HG02759 (cell line): ENCODE data around the gene SPRY1.

ENCODE experiments used
- ATAC-seq: cut with Tn5 transposase; IDR thresholded peaks from one replicate; pipeline ENCODE4 v1.9.1; 2021; ENCODE audit warnings: mild to moderate bottlenecking, moderate library complexity; ENCODE audit not compliant: unreplicated experiment

The SPRY1 gene

GRCh38 chr4:123396307-123397143, at the start of gene SPRY1:
TSS of gene SPRY1 (plus strand) at chr4:123396795. CDS start at chr4:123401592, 4,797 bp downstream.
- peak; percentile 47 for ATAC-seq

GRCh38 chr4:123346951-123347350, 49.6 kb upstream of the SPRY1 start:
- no peak for ATAC-seq

GRCh38 chr4:123348946-123349345, 47.6 kb upstream of the SPRY1 start:
- ATAC-seq, result no peak

GRCh38 chr4:123349421-123350190, 47.0 kb upstream of the SPRY1 start:
- no peak for ATAC-seq

- no peak for ATAC-seq
These were observed 46.4 kb upstream of the SPRY1 start for GRCh38 chr4:123350191-123350544.

- no peak for ATAC-seq
These were observed 45.9 kb upstream of the SPRY1 start for GRCh38 chr4:123350726-123351125.

- no peak for ATAC-seq
These were observed 44.9 kb upstream of the SPRY1 start for GRCh38 chr4:123351713-123352112.

- no peak for ATAC-seq
These were observed 44.2 kb upstream of the SPRY1 start for GRCh38 chr4:123352240-123352945.

GRCh38 chr4:123352966-123353365, 43.6 kb upstream of the SPRY1 start:
- no peak for ATAC-seq

GRCh38 chr4:123353656-123354055, 42.9 kb upstream of the SPRY1 start:
- ATAC-seq, result no peak

GRCh38 chr4:123354701-123355100, 41.9 kb upstream of the SPRY1 start:
- ATAC-seq, result no peak

GRCh38 chr4:123356921-123357320, 39.7 kb upstream of the SPRY1 start:
- no peak for ATAC-seq

- ATAC-seq, result no peak
These were observed 36.9 kb upstream of the SPRY1 start for GRCh38 chr4:123359449-123360315.

- no peak for ATAC-seq
These were observed 35.3 kb upstream of the SPRY1 start for GRCh38 chr4:123361195-123361861.

GRCh38 chr4:123362103-123362502, 34.5 kb upstream of the SPRY1 start:
- ATAC-seq, result no peak

GRCh38 chr4:123363729-123364128, 32.9 kb upstream of the SPRY1 start:
- peak; percentile 78 for ATAC-seq

GRCh38 chr4:123364906-123365305, 31.7 kb upstream of the SPRY1 start:
- ATAC-seq, result no peak

GRCh38 chr4:123365412-123365811, 31.2 kb upstream of the SPRY1 start:
- no peak for ATAC-seq

GRCh38 chr4:123366144-123366748, 30.3 kb upstream of the SPRY1 start:
- ATAC-seq, result no peak

- ATAC-seq, result no peak
These were observed 17.8 kb upstream of the SPRY1 start for GRCh38 chr4:123378794-123379193.
